Neuronal stem cell (in vitro differentiated cells): ENCODE data around the gene TNS1.

Source experiments
- DNase-seq: peaks from one replicate; pipeline ENCODE4 v3.0.0-alpha.2; 2013; ENCODE audit warnings: low spot score
- H2AFZ ChIP-seq: one replicate; pipeline ENCODE4 v1.6.1; 2013; ENCODE audit warnings: mild to moderate bottlenecking, low read length, inconsistent platforms
- H2AK5ac ChIP-seq: 2 replicates; pipeline ENCODE4 v1.6.1; 2013; ENCODE audit warnings: low read depth, mild to moderate bottlenecking, inconsistent platforms, low read length, moderate library complexity, mixed read lengths
- H2BK120ac ChIP-seq: 2 replicates; pipeline ENCODE4 v1.6.1; 2013; ENCODE audit warnings: low read depth, mild to moderate bottlenecking, inconsistent platforms, low read length, moderate library complexity, mixed read lengths
- H2BK12ac ChIP-seq: one replicate; pipeline ENCODE4 v1.6.1; 2013; ENCODE audit warnings: low read length, inconsistent platforms
- H2BK15ac ChIP-seq: 2 replicates; pipeline ENCODE4 v1.6.1; 2013; ENCODE audit warnings: mild to moderate bottlenecking, low read length, inconsistent platforms, mixed read lengths
- H2BK5ac ChIP-seq: one replicate; pipeline ENCODE4 v1.6.1; 2013; ENCODE audit warnings: inconsistent platforms, mild to moderate bottlenecking, low read length, moderate library complexity
- H3K14ac ChIP-seq: one replicate; pipeline ENCODE4 v1.6.1; 2013; ENCODE audit warnings: low read length, inconsistent platforms
- H3K18ac ChIP-seq: 2 replicates; pipeline ENCODE4 v1.6.1; 2013; ENCODE audit warnings: low read length, inconsistent platforms
- H3K23ac ChIP-seq: 2 replicates; pipeline ENCODE4 v1.6.1; 2013; ENCODE audit warnings: low read depth, mild to moderate bottlenecking, mixed read lengths, low read length, inconsistent platforms; ENCODE audit not compliant: poor library complexity
- H3K27ac ChIP-seq: replicated peaks from 3 replicates; pipeline ENCODE4 v1.5.1; 2013; ENCODE audit warnings: low read length, inconsistent platforms
- H3K27me3 ChIP-seq, 3 experiments: 2 replicates each; pipeline ENCODE4 v1.6.1; 2013; ENCODE audit warnings: low read length in 3 of 3, mild to moderate bottlenecking in 2 of 3, inconsistent platforms in 1 of 3, low read depth in 1 of 3, mixed read lengths in 1 of 3, moderate library complexity in 1 of 3; ENCODE audit not compliant: control insufficient read depth in 3 of 3, insufficient read depth in 3 of 3
- H3K36me3 ChIP-seq, 2 donors: replicated peaks in 1 of 2; 2 replicates each; pipeline ENCODE4 v1.6.1; 2013; ENCODE audit warnings: low read length in 2 of 2; ENCODE audit not compliant: control insufficient read depth in 2 of 2, insufficient read depth in 2 of 2
- H3K4ac ChIP-seq: 2 replicates; pipeline ENCODE4 v1.6.1; 2013; ENCODE audit warnings: inconsistent platforms, mild to moderate bottlenecking, low read length, moderate library complexity
- H3K4me1 ChIP-seq, 2 donors: 1 replicate in 1 of 2; 2 replicates in 1 of 2; pipeline ENCODE4 v1.6.1; 2013; ENCODE audit warnings: low read length in 2 of 2, low read depth in 1 of 2; ENCODE audit not compliant: control insufficient read depth in 2 of 2, insufficient read depth in 1 of 2
- H3K4me2 ChIP-seq: one replicate; pipeline ENCODE4 v1.6.1; 2013; ENCODE audit warnings: mild to moderate bottlenecking, low read length, inconsistent platforms; ENCODE audit not compliant: insufficient read depth, poor library complexity, severe bottlenecking
- H3K4me3 ChIP-seq, 2 donors: 2 replicates each; pipeline ENCODE4 v1.5.1; 2013; ENCODE audit warnings: low read length in 2 of 2, mild to moderate bottlenecking in 2 of 2, inconsistent platforms in 1 of 2, moderate library complexity in 1 of 2
- H3K79me1 ChIP-seq: one replicate; pipeline ENCODE4 v1.6.1; 2013; ENCODE audit warnings: low read depth, mild to moderate bottlenecking, inconsistent platforms, low read length, moderate library complexity
- H3K9ac ChIP-seq: one replicate; pipeline ENCODE4 v1.6.1; 2013; ENCODE audit warnings: mild to moderate bottlenecking, low read depth, low read length, inconsistent platforms; ENCODE audit not compliant: poor library complexity
- H3K9me3 ChIP-seq, 2 donors: replicated peaks in 1 of 2; 2 replicates each; pipeline versions ENCODE3 to v1.6.1; 2013; ENCODE audit warnings: low read length in 2 of 2, mild to moderate bottlenecking in 2 of 2, inconsistent platforms in 1 of 2, low read depth in 1 of 2, mixed read lengths in 1 of 2, moderate library complexity in 1 of 2; ENCODE audit not compliant: control insufficient read depth in 2 of 2, insufficient read depth in 1 of 2
- H4K8ac ChIP-seq: one replicate; pipeline ENCODE4 v1.6.1; 2013; ENCODE audit warnings: low read depth, mild to moderate bottlenecking, inconsistent platforms, low read length, moderate library complexity
- H4K91ac ChIP-seq: one replicate; pipeline ENCODE4 v1.6.1; 2013; ENCODE audit warnings: low read length, low read depth, mild to moderate bottlenecking, inconsistent platforms; ENCODE audit not compliant: poor library complexity
- WGBS, 2 donors: extraction: QIAGEN DNeasy Blood & Tissue Kit; methylation state at CpG; one replicate each; pipeline ENCODE4 v1.1.7; 2013; ENCODE audit warnings: missing lambda C conversion rate in 2 of 2, mixed read lengths in 1 of 2; ENCODE audit not compliant: insufficient read length in 2 of 2, insufficient replicate concordance in 1 of 2; ENCODE audit errors: extremely low coverage in 2 of 2; 5-methylcytosine and 5-hydroxymethylcytosine counted together

TNS1 gene

GRCh38 chr2:217848351-217848957 lies 154.3 kb downstream of the TNS1 start:
- Histone ChIP-seq H2AK5ac (peak overlapping the region; percentile 29), H3K27me3 (no peaks in the 10 kb centered on the region), H3K27ac (no peak overlapping the region), H3K4me1 (peaks cover 10 to 21% of the 10 kb centered on the region in 2 donors), H4K91ac (peak overlapping the region; percentile 39), H4K8ac (no peak overlapping the region), H3K9me3 (peaks cover 7 to 8% of the 10 kb centered on the region in 2 donors), H3K36me3 (no peaks in the 10 kb centered on the region), H2BK5ac (no peak overlapping the region), H2BK12ac (no peak overlapping the region), H3K4me2 (no peak overlapping the region), H3K9ac (no peak overlapping the region), H3K79me1 (no peaks in the 10 kb centered on the region), H3K18ac (no peak overlapping the region), H3K4me3 (no peak overlapping the region), H2BK15ac (peak overlapping the region; percentile 63), H3K14ac (no peak overlapping the region), H2BK120ac (no peak overlapping the region), H3K4ac (no peak overlapping the region), H3K23ac (peak overlapping the region; percentile 3), H2AFZ (no peak overlapping the region)
- DNase-seq = no peak
- no CpG with 5 or more reads among the region's 27 CpGs for whole genome bisulfite sequencing, 2 donors

- no peak overlapping the region for H2BK120ac ChIP-seq
- H3K14ac ChIP-seq = no peak overlapping the region
- no peaks in the 10 kb centered on the region for H3K36me3 ChIP-seq
- H3K9ac ChIP-seq = no peak overlapping the region
- H3K4me3 ChIP-seq = no peak overlapping the region
- H3K4me1 ChIP-seq = peaks cover 3 to 14% of the 10 kb centered on the region in 2 donors
- no peak overlapping the region for H2AFZ ChIP-seq
- H3K27me3 ChIP-seq = no peaks in the 10 kb centered on the region
- H3K23ac ChIP-seq = no peak overlapping the region
- no peak overlapping the region for H3K4ac ChIP-seq
- no peak overlapping the region for H3K27ac ChIP-seq
- peak overlapping the region; percentile 63 for H2BK15ac ChIP-seq
- no CpG with 5 or more reads among the region's 20 CpGs for WGBS, 2 donors
- H2BK5ac ChIP-seq = no peak overlapping the region
- no peak overlapping the region for H4K8ac ChIP-seq
- H3K79me1 ChIP-seq = no peaks in the 10 kb centered on the region
- no peak overlapping the region for H3K4me2 ChIP-seq
- H2BK12ac ChIP-seq = no peak overlapping the region
- H3K9me3 ChIP-seq = peaks cover 7 to 8% of the 10 kb centered on the region in 2 donors
- H3K18ac ChIP-seq = no peak overlapping the region
- DNase-seq = no peak
- peak overlapping the region; percentile 29 for H2AK5ac ChIP-seq
- H4K91ac ChIP-seq = no peak overlapping the region
Measured at GRCh38 chr2:217847552-217848350, 155.0 kb downstream of the TNS1 start.

- Histone ChIP-seq H3K9ac (no peak overlapping the region), H2BK12ac (no peak overlapping the region), H3K4me3 (no peak overlapping the region), H2BK120ac (no peak overlapping the region), H3K18ac (no peak overlapping the region), H4K8ac (no peak overlapping the region), H3K27ac (no peak overlapping the region), H3K4me2 (no peak overlapping the region), H4K91ac (no peak overlapping the region), H2BK15ac (no peak overlapping the region), H3K14ac (no peak overlapping the region), H2AFZ (no peak overlapping the region), H3K9me3 (peaks cover 7 to 8% of the 10 kb centered on the region in 2 donors), H2AK5ac (no peak overlapping the region), H3K23ac (no peak overlapping the region), H3K4ac (no peak overlapping the region), H3K4me1 (peaks cover 0 to 9% of the 10 kb centered on the region in 2 donors), H3K79me1 (no peaks in the 10 kb centered on the region), H2BK5ac (no peak overlapping the region), H3K36me3 (no peaks in the 10 kb centered on the region), H3K27me3 (no peaks in the 10 kb centered on the region)
- no peak for DNase-seq
- no CpG with 5 or more reads among the region's 2 CpGs for WGBS, 2 donors
Measured at GRCh38 chr2:217847115-217847514, 155.7 kb downstream of the TNS1 start.

GRCh38 chr2:217846321-217846743 lies 156.5 kb downstream of the TNS1 start:
- no peak overlapping the region for H3K27ac ChIP-seq
- H3K36me3 ChIP-seq = no peaks in the 10 kb centered on the region

More at GRCh38 chr2:217846321-217846743, 156.5 kb downstream of the TNS1 start:
- Histone ChIP-seq H3K4me1 (peaks cover 0 to 9% of the 10 kb centered on the region in 2 donors), H3K23ac (no peak overlapping the region), H3K4me3 (no peak overlapping the region), H3K9ac (no peak overlapping the region), H2BK15ac (no peak overlapping the region), H3K27me3 (no peaks in the 10 kb centered on the region), H2BK120ac (no peak overlapping the region), H2BK12ac (no peak overlapping the region), H2BK5ac (no peak overlapping the region), H3K9me3 (peaks cover 7 to 8% of the 10 kb centered on the region in 2 donors), H4K91ac (no peak overlapping the region), H3K4ac (no peak overlapping the region), H3K4me2 (no peak overlapping the region), H3K18ac (no peak overlapping the region), H3K79me1 (no peaks in the 10 kb centered on the region), H3K14ac (no peak overlapping the region), H2AFZ (no peak overlapping the region), H2AK5ac (no peak overlapping the region), H4K8ac (no peak overlapping the region)
- WGBS, 2 donors = no CpG with 5 or more reads among the region's 3 CpGs
- DNase-seq = no peak
